Endothelial cell of umbilical vein (primary cell): Measurements from ENCODE around the gene SLC27A2. TPM values are rescaled to one million over a fixed set of nuclear protein-coding genes. Genes with fewer than 3 reads are reported as not detected.

ENCODE experiments used
- BruUV-seq: library from RNA; stranded (reverse); fragments of 400-500 nt; replicated peaks from 2 replicates; lab custom pipeline; 2021; lab: Mats Ljungman, UMichigan
- CTCF ChIA-PET: fragments of 300-600, 350-600 bp; sonication (Branson Sonifier 250); formaldehyde crosslinking; loops from one replicate; lab custom pipeline; 2021; ENCODE audit warnings: antibody characterized with exemption, inconsistent platforms; lab: Charles Lee
- POLR2A ChIA-PET: fragments of 300-600, 350-600 bp; sonication (Branson Sonifier 250); formaldehyde crosslinking; loops from one replicate; lab custom pipeline; 2021; ENCODE audit warnings: antibody characterized with exemption, inconsistent platforms; lab: Charles Lee
- DNase-seq: peaks from one replicate; pipeline ENCODE4 v3.0.0-alpha.2; 2011; ENCODE audit warnings: low read depth, low spot score
- FAIRE-seq: peaks from 2 replicates; lab custom pipeline; 2011; peaks lifted over from hg19 to GRCh38; lab: Jason Lieb, UNC
- H2AFZ ChIP-seq: 2 replicates; pipeline ENCODE4 v1.6.0; 2012; ENCODE audit warnings: low read depth, low read length, control low read depth, inconsistent platforms
- H3K27ac ChIP-seq: 2 replicates; pipeline ENCODE4 v1.5.1; 2011; ENCODE audit warnings: low read depth, mild to moderate bottlenecking, control low read depth, low read length, moderate library complexity; ENCODE audit not compliant: insufficient read depth
- H3K27me3 ChIP-seq, 2 experiments: 2 replicates each; pipeline versions ENCODE4 v1.6.0 to v1.6.1; 2011; ENCODE audit warnings: low read length in 2 of 2, mixed read lengths in 1 of 2; ENCODE audit not compliant: control insufficient read depth in 2 of 2, insufficient read depth in 2 of 2
- H3K36me3 ChIP-seq, 2 experiments: 2 replicates in 1 of 2; 3 replicates in 1 of 2; pipeline ENCODE4 v1.5.1; 2011; ENCODE audit warnings: low read length in 2 of 2, mild to moderate bottlenecking in 1 of 2, moderate library complexity in 1 of 2; ENCODE audit not compliant: control insufficient read depth in 2 of 2, insufficient read depth in 2 of 2; ENCODE audit errors: extremely low read depth in 1 of 2
- H3K4me1 ChIP-seq: 3 replicates; pipeline ENCODE4 v1.5.1; 2011; ENCODE audit warnings: mild to moderate bottlenecking, low read length; ENCODE audit not compliant: control insufficient read depth, insufficient read depth; ENCODE audit errors: extremely low read depth
- H3K4me2 ChIP-seq: 2 replicates; pipeline ENCODE4 v1.6.1; 2011; ENCODE audit warnings: low read length, control low read depth, mixed read lengths; ENCODE audit not compliant: insufficient read depth
- H3K4me3 ChIP-seq, 3 experiments: fragments of 200-600 bp in 1 of 3; sonication (generic), shearing (Covaris generic) in 1 of 3; replicated peaks in 1 of 3; 2 replicates each; pipeline ENCODE4 v1.5.1; 2011 to 2016; ENCODE audit warnings: control low read depth in 3 of 3, low read length in 3 of 3, mild to moderate bottlenecking in 2 of 3, inconsistent platforms in 1 of 3, low read depth in 1 of 3, moderate library complexity in 1 of 3; ENCODE audit not compliant: insufficient read depth in 1 of 3
- H3K79me2 ChIP-seq: 2 replicates; pipeline ENCODE4 v1.6.0; 2012; ENCODE audit warnings: low read length, inconsistent platforms; ENCODE audit not compliant: control insufficient read depth, insufficient read depth
- H3K9ac ChIP-seq: replicated peaks from 2 replicates; pipeline ENCODE3; 2011; ENCODE audit warnings: low read length, control low read depth; ENCODE audit not compliant: insufficient read depth; ENCODE audit errors: extremely low read depth
- H3K9me1 ChIP-seq: replicated peaks from 3 replicates; pipeline ENCODE4 v1.6.0; 2011; ENCODE audit warnings: mild to moderate bottlenecking, low read length; ENCODE audit not compliant: control insufficient read depth, insufficient read depth; ENCODE audit errors: extremely low read depth
- H3K9me3 ChIP-seq: replicated peaks from 2 replicates; pipeline ENCODE4 v1.5.1; 2012; ENCODE audit warnings: low read length, inconsistent platforms; ENCODE audit not compliant: control insufficient read depth, insufficient read depth
- H4K20me1 ChIP-seq: replicated peaks from 2 replicates; pipeline ENCODE3; 2011; ENCODE audit warnings: mild to moderate bottlenecking, low read length; ENCODE audit not compliant: control insufficient read depth, insufficient read depth; ENCODE audit errors: extremely low read depth
- EZH2 ChIP-seq: IDR thresholded peaks from 2 replicates; pipeline ENCODE4 v1.6.1; 2012; ENCODE audit warnings: borderline replicate concordance, low read depth, mild to moderate bottlenecking, moderate library complexity, low read length, inconsistent platforms; ENCODE audit not compliant: severe bottlenecking
- FOS ChIP-seq: IDR thresholded peaks from 2 replicates; pipeline ENCODE4 v1.6.1; 2011; ENCODE audit warnings: mild to moderate bottlenecking, low read length, moderate library complexity, borderline replicate concordance; ENCODE audit not compliant: insufficient read depth
- GATA2 ChIP-seq: IDR thresholded peaks from 2 replicates; pipeline ENCODE4 v1.7.0; 2011; ENCODE audit warnings: low read depth, mild to moderate bottlenecking, moderate library complexity, mixed read lengths, low read length; ENCODE audit not compliant: insufficient read length, insufficient read depth
- JUN ChIP-seq: IDR thresholded peaks from 2 replicates; pipeline ENCODE4 v1.6.1; 2011; ENCODE audit warnings: borderline replicate concordance, low read depth; ENCODE audit not compliant: insufficient read length, insufficient read depth
- MAX ChIP-seq: IDR thresholded peaks from 2 replicates; pipeline ENCODE4 v1.6.1; 2011; ENCODE audit not compliant: insufficient read depth, insufficient read length
- MYC ChIP-seq: IDR thresholded peaks from one replicate; pipeline ENCODE4 v1.6.1; 2011; ENCODE audit warnings: mild to moderate bottlenecking, low read depth, low read length
- POLR2A ChIP-seq: IDR thresholded peaks from 2 replicates; pipeline ENCODE4 v1.6.1; 2012; ENCODE audit warnings: low read depth, mild to moderate bottlenecking, control low read depth, low read length
- POLR2AphosphoS5 ChIP-seq: IDR thresholded peaks from 2 replicates; pipeline ENCODE4 v1.6.1; 2012; ENCODE audit warnings: low read depth, mild to moderate bottlenecking, control low read depth, low read length, moderate library complexity; ENCODE audit not compliant: insufficient read depth
- dilution Hi-C: fragments of 300-500 bp; cut with MboI; formaldehyde crosslinking; loops from one replicate; pipeline ENCODE4 v1.15.0; 2019; ENCODE audit warnings: low sequenced_read_pairs; ENCODE audit not compliant: extremely low pct_ligation_motif_present
- intact Hi-C: fragments of 100-400 bp; cut with micrococcal nuclease; formaldehyde crosslinking; loops from one replicate; pipeline ENCODE4 v1.10.0; 2022
- polyA plus RNA-seq, 4 experiments: library from polyadenylated mRNA; depleted of rRNA in 3 of 4; stranded (reverse) in 3 of 4; unstranded in 1 of 4; fragments of >200 nt; gene quantifications; 2 replicates each; pipeline versions ENCODE4 v1.2.1 to v1.2.3, GENCODE V29; 2011 to 2012; ENCODE audit warnings: missing spikeins in 1 of 4
- total RNA-seq: library from RNA; stranded (reverse); gene quantifications from 2 replicates; pipeline ENCODE4 v1.2.3, GENCODE V29; 2021
- TF ChIP-seq, protein P1 (sequence below), 2 donors: IDR thresholded peaks; 1 replicate in 1 of 2; 2 replicates in 1 of 2; pipeline ENCODE4 v1.5.1; 2011; ENCODE audit warnings: low read length in 2 of 2, mild to moderate bottlenecking in 2 of 2, moderate library complexity in 2 of 2, control low read depth in 1 of 2, inconsistent platforms in 1 of 2, low read depth in 1 of 2; ENCODE audit not compliant: insufficient read depth in 1 of 2; ENCODE audit errors: extremely low read depth in 1 of 2

Gene SLC27A2
- total and polyA plus RNA-seq, 2 donors (not counting 3 experiments of a cell fraction or from before 2014, with no cell fraction given), result not detected

- no TSS peak for BruUV-seq
- H3K4me3 ChIP-seq, result no peak overlapping the region
- FAIRE-seq, result no peak
- H3K4me1 ChIP-seq, result no peaks in the 10 kb centered on the region
- no peak overlapping the region for H3K4me2 ChIP-seq
- H4K20me1 ChIP-seq, result no peaks in the 10 kb centered on the region
- ChIA-PET CTCF (interaction anchor here (1.0 to 1.3 kb wide), 2 partner anchors 15 to 26 kb away, joined by 3 read pairs; no protein-coding TSS in a partner anchor), POLR2A (no interaction called here)
- no peaks in the 10 kb centered on the region for H3K9me1 ChIP-seq
- no peaks in the 10 kb centered on the region for H3K27me3 ChIP-seq
- TF ChIP-seq, protein P1, sequence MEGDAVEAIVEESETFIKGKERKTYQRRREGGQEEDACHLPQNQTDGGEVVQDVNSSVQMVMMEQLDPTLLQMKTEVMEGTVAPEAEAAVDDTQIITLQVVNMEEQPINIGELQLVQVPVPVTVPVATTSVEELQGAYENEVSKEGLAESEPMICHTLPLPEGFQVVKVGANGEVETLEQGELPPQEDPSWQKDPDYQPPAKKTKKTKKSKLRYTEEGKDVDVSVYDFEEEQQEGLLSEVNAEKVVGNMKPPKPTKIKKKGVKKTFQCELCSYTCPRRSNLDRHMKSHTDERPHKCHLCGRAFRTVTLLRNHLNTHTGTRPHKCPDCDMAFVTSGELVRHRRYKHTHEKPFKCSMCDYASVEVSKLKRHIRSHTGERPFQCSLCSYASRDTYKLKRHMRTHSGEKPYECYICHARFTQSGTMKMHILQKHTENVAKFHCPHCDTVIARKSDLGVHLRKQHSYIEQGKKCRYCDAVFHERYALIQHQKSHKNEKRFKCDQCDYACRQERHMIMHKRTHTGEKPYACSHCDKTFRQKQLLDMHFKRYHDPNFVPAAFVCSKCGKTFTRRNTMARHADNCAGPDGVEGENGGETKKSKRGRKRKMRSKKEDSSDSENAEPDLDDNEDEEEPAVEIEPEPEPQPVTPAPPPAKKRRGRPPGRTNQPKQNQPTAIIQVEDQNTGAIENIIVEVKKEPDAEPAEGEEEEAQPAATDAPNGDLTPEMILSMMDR (IDR thresholded peaks at IDR 0.05; ENCODE audit: extremely low read depth in 1 of 2, insufficient read depth in 1 of 2, low read depth in 1 of 2, low read length in 2 of 2), result no peak
- TF ChIP-seq JUN, result no peak
- intact Hi-C loops (no loop called here), dilution Hi-C loops (no loop called here)
- H3K79me2 ChIP-seq, result no peaks in the 10 kb centered on the region
- no peaks in the 10 kb centered on the region for H3K9me3 ChIP-seq
- H3K9ac ChIP-seq, result no peak overlapping the region
- H3K36me3 ChIP-seq, result no peaks in the 10 kb centered on the region
- no peak overlapping the region for H2AFZ ChIP-seq
- no peak overlapping the region for H3K27ac ChIP-seq
- DNase-seq, result no peak
These were observed 52.8 kb downstream of the SLC27A2 start for GRCh38 chr15:50234764-50235163.

- no peak overlapping the region for H3K4me2 ChIP-seq
- H2AFZ ChIP-seq, result no peak overlapping the region
- no peaks in the 10 kb centered on the region for H3K36me3 ChIP-seq
- H3K9me3 ChIP-seq, result no peaks in the 10 kb centered on the region
- no peaks in the 10 kb centered on the region for H3K79me2 ChIP-seq
- no peaks in the 10 kb centered on the region for H4K20me1 ChIP-seq
- intact Hi-C loops (no loop called here), dilution Hi-C loops (no loop called here)
- H3K4me3 ChIP-seq, result no peak overlapping the region
- H3K9ac ChIP-seq, result no peak overlapping the region
- H3K4me1 ChIP-seq, result no peaks in the 10 kb centered on the region
- H3K9me1 ChIP-seq, result no peaks in the 10 kb centered on the region
- FAIRE-seq, result no peak
- DNase-seq, result no peak
- BruUV-seq, result no TSS peak
- H3K27ac ChIP-seq, result no peak overlapping the region
- TF ChIP-seq POLR2A (no peak), MAX (no peak), FOS (no peak), GATA2 (no peak), EZH2 (no peak), POLR2AphosphoS5 (no peak), JUN (no peak), MYC (no peak)
- TF ChIP-seq, protein P1 (IDR thresholded peaks at IDR 0.05; ENCODE audit: extremely low read depth in 1 of 2, insufficient read depth in 1 of 2, low read depth in 1 of 2, low read length in 2 of 2), result no peak
- H3K27me3 ChIP-seq, result no peaks in the 10 kb centered on the region
- ChIA-PET CTCF (interaction anchor here (1.0 kb wide), 1 partner anchor 13 kb away, joined by 3 read pairs; no protein-coding TSS in a partner anchor), POLR2A (no interaction called here)
These were observed 53.8 kb downstream of the SLC27A2 start for GRCh38 chr15:50235794-50236193.
